ENCODE data around the gene DOK7.

The DOK7 gene

GRCh38 chr4:3464349-3464905, 1.3 kb downstream of the DOK7 start:
- DNase-seq, result no peak

- DNase-seq, result no peak
Observed at GRCh38 chr4:3464911-3465697, 2.0 kb downstream of the DOK7 start.

GRCh38 chr4:3465698-3466671, 2.9 kb downstream of the DOK7 start:
- DNase-seq, result no peak

GRCh38 chr4:3466691-3467600, 3.8 kb downstream of the DOK7 start:
- DNase-seq, result no peak

- no peak for DNase-seq
Observed at GRCh38 chr4:3467601-3468031, 4.5 kb downstream of the DOK7 start.

DNA sequence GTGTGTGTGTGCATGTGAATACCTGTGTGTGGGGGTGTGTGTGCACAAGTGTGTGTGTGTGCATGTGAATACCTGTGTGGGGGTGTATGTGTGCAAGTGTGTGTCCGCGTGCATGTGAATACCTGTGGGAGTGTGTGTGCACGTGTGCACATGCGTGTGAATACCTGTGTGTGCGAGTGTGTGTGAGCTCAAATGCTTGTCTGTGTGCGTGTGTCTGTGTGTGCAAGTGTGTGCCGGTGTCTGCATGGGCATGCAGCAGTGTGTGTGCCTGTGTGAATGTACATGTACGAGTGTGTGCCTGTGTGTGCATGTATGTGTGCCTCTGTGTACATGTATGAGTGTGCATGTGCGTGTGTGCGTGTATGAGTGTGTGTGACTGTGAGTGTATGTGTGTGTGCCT, 5.0 kb downstream of the DOK7 start:
- no peak for DNase-seq

- no peak for DNase-seq
Observed at GRCh38 chr4:3468804-3469203, 5.7 kb downstream of the DOK7 start.

DNA sequence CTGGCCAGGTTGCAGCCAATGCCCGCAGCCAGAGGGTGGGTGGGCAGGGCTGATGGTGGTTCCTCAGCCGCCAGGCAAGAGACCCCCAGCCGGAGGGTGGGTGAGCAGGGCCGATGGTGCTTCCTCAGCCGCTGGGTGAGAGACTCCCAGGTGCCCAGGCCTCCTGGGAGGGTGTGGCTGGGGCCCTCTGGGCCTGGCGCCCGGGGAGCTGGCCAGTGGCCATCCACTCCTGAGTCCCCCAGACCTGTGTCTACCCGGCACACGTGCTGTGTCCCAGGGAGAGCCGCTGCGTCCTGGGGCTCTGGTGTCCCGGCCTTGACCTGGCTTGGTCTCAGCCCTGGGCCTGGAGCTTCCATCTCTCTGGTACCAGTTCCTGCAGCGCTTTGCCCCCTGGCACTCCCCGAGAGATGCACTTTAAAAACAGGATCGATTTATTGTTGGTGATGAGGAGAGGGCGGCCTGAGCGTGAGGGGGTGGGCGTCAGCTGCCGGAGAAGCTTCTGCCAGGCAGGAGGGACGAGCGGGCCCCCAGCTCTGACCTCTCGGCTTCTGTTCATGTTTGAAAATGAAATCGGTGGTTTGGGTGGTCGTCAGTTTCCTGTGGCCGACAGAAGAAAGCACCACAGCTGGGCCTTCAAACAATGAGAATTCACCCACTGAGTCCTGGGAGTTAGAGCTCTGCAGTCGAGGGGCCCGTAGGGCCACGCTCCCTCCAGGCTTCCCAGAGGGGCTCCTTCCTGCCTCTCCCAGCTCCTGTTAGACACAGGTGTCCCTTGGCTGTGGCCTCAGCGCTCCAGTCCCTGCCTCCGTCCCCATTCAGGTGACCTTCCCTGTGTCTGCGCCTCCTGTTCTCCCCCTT, 6.5 kb downstream of the DOK7 start:
- DNase-seq, result no peak

DNA sequence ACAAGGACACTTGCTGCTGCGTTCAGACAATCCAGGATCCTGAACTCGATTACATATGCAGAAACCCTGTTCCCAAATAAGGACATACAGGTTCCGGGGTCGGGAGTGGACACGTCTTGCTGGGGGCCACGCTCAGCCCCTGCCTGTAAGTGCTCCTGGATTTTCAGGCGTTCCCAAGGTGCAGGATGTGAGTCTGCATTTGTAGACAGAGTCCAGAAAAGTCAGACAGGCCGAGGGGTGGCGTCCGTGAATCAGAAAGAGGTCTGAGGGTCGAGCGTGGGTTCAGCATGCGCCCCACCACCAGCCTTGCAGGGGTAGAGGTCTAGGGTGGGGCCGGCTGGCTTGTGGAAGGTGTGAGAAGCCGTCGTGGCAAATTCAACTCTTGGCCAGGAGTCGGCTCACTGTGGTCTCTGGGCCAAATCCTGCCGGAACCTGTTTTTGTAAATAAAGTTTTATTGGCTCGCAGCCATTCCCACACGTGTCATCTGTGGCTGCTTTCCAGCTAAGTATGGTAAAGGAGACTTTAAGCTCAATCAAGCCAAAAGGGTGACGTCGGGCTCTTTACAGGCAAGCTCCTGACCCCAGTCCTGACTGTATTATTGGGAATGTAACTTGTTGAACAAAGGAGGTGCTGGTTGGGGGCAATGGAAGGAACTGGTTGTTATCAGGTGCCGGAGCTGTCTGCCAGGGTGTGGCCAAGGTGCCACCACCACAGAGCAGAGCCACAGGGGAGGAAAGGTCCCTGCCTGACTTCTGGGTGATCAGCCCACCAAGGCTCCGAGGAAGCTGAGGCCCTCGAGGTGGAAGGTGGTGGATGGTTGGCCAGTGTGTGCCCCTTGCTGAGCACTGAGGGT, 7.4 kb downstream of the DOK7 start:
- no peak for DNase-seq

GRCh38 chr4:3471098-3471760, 8.1 kb downstream of the DOK7 start:
- no peak for DNase-seq

DNA sequence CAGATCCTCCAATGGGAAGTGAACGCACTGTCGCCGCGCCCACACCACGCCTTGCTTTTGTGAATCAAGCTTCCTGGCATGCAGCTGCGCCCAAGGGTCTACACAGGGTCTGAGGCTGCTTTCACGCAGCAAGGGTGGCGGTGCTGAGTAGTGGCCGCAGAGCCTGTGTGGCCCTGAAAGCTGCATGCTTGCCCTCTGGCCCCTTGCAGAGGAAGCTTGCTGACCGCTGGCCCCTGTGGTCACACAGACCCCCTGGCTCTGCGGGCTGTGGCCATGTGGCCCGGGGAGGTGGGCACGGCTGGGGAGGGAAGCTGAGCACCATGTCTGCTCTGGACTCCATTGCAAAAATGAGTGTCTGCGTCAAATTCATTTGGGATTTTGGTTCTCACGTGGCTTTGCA, 8.8 kb downstream of the DOK7 start:
- DNase-seq, result no peak

DNA sequence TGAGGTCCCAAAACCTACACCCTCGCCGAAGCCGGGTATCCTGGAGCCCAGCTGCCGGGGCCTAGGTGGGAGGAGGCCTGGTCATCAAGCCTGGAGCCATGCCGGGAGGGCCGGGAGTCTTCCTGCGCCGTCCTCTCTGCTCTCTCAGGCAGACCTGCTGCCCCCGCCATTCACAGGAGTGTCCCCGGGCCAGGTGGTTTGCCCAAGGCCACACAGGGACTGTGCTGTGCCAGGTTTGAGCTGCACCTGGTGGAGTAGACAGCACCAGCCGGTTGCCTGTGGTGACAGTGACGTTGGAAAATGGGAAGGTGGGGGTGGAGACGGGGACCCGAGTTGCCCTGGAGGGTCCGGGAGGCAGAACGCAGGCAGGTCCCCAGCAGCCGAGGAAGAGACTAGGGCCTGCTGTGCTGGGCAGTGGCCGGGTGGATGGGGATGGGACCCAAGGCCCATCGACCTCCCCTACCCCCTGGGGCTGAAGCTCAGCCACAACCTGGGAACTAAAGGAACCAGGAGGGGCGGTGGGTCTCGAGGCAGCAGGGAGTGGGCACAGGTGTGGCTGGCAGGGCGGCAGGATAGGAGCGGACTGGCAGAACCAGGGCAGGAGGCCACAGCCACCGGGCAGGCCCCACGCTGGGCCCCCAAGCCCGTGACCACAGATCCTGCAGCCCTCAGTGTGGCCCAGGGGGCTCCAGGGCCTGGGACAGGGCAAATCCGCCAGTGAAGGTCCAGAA, 9.5 kb downstream of the DOK7 start:
- DNase-seq, result no peak

DNA sequence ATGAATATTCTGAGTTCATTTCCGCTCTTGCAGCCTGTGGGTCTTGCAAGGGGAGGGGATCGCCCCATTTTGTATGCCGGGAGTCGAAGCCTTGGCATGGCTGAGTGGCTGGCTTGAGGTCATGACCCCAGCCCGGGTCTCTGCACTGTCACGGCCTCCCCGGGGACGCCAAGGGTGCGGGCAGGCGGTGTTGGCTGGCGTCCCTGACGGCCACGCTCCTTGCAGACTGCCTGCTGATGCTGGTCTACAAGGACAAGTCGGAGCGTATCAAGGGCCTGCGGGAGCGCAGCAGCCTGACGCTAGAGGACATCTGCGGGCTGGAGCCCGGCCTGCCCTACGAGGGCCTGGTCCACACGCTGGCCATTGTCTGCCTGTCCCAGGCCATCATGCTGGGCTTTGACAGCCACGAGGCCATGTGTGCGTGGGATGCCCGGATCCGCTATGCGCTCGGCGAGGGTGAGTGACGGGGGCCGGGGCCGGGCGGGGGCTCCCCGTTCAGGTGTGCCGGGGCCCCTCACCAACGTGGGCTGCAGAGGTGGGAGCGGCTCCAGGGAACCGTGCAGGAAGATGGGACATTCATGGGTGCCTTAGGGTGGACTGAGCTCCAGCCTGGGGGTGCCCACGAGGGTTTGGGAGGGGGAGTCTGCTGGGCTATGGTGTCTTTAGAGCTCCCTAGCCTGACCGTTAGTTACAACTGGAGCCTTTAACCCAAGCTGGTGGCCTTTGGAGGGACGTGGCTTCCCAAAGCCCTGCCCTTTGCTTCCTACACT, 10.3 kb downstream of the DOK7 start:
- no peak for DNase-seq

DNA sequence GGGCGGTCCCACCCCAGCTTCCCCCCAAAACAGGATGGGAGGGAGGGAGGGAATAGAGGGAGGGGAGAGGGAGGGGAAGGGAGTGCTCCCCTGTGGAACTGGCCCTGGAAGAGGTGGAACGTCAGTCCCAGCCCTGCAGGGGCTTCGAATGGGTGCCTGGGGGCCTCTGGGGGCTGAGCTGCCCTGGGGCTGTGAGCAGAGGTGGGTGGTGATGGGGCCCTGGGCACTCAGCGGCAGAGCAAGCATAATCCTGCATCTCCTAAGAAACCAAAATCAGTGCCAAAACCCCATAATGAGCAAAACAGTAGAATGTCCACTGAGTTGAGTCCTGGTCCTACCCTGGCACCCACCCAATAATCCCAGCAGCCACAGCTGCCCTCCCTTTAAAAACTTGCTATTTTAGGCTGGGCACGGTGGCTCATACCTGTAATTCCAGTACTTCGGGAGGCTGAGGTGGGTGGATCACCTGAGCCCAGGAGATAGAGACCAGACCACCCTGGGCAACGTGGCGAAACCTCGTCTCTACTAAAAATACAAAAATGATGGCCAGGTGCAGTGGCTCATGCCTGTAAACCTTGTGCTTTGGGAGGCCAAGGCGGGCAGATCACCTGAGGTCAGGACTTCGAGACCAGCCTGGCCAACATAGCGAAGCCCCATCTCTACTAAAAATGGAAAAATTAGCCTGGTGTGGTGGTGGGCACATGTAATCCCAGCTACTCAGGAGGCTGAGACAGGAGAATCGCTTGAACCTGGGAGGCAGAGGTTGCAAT, 11.1 kb downstream of the DOK7 start:
- DNase-seq, result no peak

GRCh38 chr4:3475041-3475712, 12.1 kb downstream of the DOK7 start:
- no peak for DNase-seq

- DNase-seq, result no peak
Observed at GRCh38 chr4:3475713-3476260, 12.7 kb downstream of the DOK7 start.

- no peak for DNase-seq
Observed at GRCh38 chr4:3476341-3476747, 13.2 kb downstream of the DOK7 start.

Data from stimulated activated CD4-positive, alpha-beta T cell treated with anti-CD3 and anti-CD28 coated beads, Interleukin-4, amount 100 ng/mL, for 4 hours (primary cell).